Raji (cell line): ENCODE data around the gene GALNT9.

ENCODE experiments used
- POLR2A ChIP-seq: IDR thresholded peaks from 2 replicates; pipeline ENCODE4 v1.6.1; 2011; ENCODE audit warnings: low read depth, low read length, control low read depth; ENCODE audit not compliant: insufficient read depth

Gene GALNT9

DNA sequence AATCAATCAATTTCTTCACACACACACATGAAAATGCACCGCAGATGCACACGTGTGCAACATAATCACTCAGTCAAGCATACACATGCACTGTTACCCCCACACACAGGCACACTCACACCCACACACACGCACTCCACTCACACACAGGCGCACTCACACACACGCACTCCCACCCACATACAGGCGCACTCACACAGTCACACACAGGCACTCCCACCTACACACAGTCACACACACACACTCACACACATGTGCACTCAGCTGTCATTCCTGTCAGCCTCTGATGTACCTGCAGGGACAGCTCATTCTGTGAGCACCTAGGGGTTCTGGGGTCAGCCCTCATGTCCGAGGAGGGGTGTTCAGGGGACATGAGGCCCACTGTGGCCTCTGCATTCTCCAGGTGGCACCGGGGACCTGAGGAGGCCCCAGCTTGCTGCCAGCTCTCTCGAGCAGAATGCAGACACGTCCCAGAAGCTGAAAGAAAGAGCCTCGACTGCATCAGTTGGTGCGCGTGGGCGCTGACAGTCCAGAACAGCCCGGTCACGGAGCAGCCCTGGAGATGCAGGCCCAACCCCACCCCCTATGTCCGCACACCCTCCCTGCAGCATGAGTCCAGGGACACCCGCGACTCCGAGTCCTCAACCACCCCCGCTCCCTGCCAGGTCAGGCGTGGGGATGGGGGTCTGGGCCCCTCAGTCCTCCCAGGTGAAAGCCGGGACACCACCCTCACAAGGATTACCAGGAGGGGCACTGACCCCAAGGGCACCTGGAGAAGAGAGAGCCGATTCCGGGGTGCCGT is 115.8 kb downstream of the GALNT9 start:
- TF ChIP-seq POLR2A = no peak

DNA sequence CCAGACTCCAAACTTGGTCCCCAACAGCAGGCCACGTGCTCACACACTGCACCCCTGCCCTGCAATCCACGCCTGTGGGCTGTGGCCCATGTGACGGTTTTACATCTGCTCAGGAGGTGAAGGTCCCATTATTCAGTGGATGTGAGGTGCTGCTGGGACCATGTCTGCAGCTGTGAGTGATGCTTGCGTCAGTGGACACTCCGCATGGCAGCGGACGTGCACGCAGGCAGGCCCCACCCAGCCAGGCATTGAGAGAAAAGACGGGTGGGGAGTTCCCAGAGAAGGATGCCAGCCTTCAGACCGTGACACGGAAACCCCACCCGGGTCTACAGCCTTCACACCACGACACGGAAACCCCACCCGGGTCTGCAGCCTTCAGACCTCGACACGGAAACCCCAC is 117.6 kb downstream of the GALNT9 start:
- TF ChIP-seq POLR2A = no peak

DNA sequence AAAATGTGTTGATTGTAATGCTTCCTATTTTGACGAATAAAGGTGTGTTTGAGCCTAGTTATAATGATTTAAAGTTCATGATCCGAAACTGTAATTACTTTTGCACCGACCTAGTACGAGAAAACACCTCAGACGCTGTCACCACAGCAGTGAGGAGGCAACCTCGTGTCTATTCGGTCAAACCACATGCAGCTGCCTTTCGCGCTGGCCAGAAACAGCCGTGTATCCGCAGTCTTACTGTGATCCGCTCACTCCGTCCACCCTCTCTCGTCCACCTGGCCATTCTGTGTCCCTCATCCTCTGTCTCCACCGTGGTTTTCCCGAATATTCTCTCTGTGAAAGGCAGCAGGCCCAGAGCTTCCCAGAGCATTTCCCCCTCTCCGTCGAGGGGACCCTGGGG is 118.1 kb downstream of the GALNT9 start:
- TF ChIP-seq POLR2A = no peak

DNA sequence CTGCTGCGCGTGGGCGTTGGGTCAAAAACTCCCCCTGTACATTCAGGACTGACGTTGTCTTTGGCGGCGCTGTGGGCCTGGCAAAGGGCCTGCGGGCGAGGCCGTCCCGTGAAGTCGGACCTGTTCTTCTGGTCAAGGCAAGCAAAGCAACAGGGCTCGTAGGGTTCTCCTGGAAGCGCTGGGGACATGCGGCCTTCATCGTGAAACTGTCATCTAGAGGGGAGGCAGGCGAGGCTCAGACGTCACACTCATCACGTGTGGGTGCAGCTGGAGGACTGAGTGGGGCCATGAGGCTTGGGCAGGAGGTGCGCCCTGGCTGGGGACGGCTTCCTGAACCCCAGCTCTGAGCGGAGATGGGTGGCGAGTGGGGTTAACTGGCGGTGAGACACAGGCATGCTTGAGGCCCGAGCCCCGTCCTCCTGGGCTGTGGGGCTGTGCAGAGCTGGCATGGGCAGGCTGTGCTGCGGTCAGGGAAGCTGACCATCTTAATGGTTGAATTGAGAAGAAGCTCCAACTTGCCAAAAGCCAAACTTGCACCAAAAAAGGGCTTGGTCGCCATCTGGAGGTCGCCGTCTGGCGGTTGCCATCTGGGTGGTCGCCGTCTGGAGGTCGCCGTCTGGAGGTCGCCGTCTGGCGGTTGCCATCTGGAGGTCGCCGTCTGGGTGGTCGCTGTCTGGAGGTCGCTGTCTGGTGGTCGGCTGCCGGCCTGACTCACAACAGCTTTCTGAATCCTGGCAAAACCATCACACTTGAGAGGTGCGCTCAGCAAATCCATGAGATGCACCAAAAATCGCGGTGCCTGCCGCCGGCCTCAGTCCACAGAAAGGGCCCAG is 119.0 kb downstream of the GALNT9 start:
- TF ChIP-seq POLR2A = no peak

DNA sequence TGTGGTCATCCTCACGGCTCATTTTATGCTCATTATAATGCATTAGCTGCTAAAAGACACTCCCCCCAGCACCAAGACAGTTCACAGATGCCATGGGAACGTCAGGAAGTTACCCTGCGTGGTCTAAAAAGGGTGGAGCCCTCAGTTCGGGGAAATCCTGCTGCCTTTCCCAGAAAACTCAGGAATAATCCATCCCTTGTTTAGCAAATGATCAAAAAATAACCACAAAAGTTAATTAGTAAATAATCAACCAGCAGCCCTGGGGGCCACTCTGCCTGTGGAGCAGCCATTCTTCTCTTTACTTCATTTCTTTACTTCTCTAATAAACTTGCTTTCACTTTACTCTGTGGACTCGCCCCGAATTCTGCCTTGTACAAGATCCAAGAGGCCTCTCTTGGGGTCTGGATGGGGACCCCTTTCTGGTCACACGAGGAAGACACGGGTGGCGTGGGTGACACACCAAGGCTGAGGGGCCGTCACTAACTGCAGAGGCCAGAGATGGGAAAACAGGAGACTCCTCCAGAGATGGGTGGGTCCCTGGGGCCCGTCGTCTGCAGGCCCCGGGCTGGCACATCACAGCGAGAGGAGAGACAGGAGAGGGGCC is 119.7 kb downstream of the GALNT9 start:
- TF ChIP-seq POLR2A = no peak

DNA sequence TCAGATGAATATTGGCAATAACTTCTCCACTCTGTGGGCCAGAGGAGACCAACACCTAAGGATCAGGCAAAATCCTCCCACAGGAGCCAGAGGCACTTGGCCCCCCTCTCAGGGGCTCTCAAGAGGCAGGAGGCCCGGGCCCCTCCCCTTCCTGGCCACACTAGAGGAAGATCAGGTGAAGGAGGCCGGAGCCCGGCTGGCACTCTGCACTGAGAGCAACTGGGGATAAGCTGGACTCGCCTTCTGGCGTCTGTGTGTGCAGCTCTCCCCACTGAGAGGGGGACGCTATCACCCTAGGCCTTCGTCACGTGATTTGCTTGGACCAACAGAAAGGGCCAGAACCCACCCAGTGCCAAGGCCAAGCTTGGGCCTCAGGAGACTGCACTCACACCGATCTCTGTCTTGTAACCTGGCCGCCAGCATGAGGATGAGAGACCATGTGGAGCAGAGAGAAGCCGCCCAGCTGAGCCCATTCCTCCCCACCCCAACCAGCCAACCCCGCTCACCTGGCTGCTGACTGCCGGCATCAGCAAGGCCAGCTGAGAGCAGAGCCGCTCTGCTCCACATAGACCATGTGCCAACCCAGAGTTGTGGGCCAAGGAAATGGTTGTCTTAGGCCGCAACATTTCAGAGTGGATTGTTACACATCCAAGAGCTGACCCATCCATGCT is 121.1 kb downstream of the GALNT9 start:
- no peak for TF ChIP-seq POLR2A

DNA sequence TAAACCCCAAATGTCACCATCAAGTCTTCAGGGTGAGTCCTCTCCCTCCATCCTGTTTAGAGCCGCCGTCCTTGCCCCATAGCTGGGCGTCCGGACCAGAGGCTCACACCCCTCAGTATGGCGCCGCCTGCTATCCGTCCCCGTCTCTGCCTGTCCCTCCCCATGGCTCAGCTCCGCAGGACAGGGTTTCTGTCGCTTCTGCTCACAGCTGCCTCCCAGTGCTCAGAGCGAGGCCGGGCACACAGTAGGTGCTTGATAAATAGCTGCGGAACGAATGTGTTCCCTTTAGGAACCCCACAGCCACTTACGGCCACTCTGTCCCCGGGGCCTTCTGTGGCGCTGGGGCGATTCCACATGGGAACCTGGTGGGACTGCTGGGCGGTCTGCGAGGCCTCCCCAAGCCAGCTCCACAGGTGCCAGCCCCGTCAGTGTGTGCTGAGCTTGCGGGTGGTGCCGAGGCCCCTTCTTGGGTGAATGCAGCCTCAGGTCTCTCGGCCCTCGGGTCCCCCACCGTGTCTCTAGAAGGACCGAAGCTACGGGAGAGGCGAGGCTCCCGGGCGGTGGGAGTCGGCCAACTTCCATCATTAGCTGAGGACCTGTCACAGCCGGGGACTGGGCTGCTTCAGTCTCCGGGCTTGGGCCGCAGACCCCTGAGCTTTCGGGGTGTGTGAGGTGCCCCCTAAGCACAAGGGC is 122.2 kb downstream of the GALNT9 start:
- TF ChIP-seq POLR2A = no peak

DNA sequence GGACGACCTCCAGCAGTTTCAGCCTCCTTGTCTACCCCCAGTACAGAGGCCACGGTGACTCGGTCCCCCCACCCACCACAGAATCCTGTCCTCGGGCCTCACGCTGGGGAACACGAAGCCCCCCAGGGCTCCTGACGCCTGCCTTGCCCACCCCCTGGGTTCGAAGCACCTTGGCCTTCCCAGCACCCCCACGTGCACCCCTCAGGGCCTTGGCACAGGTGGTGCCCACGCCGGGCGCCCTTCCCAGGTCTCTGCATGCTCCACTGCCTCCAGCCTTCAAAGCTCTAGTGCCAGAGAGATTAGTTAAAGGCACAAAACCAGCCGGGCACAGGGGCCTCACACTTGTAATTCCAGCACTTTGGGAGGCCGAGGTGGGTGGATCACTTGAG is 123.3 kb downstream of the GALNT9 start:
- TF ChIP-seq POLR2A = no peak

DNA sequence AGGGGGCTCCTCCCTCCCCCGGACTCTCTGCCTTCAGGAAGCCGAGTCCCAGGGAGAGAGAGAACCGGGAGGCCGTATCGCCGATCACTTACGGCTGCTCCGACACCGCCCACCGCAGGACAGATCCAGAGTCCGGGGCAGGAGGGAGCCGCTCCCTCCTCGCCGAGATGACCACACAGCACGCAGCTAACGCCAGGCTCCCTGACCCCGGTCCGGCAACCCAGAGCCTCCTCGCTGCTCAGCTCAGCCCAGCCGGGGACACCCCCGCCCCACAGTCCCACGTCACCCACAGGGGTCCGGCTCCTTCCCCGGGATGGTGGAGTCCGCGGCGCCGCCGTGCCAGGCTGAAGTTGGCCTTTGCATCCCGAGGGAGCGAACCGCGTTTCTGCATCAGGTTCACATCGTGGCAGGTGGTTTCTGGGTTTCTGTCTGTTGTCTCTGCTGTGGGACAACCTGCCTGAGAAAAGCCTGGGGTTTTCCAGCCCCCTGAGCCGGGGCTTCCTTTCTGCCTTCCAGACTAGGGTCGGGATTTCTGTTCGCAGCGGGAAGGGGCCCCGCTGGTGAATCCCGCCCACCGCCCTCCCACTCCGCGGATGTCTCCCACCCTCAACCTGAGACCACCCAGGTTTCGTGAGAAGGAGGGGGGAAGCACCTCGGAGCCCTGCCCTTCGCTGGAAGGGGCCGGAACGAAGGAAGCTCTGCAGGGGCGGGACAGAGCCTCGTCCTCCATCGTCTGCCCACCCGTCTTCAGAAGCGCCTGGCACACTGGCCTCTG is 123.9 kb downstream of the GALNT9 start:
- TF ChIP-seq POLR2A = no peak

DNA sequence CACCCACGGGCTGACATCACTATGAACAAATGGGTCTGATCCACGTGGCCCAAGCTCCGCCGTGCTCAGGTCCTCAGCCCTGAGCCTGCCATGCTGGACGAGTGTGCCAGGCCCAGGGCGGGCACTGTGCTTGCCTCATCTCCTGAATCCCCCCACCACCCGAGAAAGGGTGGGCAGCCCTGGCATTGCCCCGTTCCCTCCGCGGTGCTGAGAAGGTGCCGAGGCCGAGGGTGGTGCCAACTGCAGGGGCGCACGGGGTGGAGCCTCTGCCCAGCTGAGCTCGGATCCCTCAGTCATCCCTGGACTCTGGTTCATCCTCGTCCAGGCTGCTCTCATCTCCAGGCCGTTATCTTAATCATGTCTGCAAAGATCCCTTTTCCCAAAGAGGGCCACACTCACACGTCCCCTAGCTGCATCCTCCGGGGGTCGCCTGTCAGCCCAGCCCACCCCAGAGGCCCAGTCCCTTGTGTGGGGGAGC is 124.6 kb downstream of the GALNT9 start:
- TF ChIP-seq POLR2A = no peak

DNA sequence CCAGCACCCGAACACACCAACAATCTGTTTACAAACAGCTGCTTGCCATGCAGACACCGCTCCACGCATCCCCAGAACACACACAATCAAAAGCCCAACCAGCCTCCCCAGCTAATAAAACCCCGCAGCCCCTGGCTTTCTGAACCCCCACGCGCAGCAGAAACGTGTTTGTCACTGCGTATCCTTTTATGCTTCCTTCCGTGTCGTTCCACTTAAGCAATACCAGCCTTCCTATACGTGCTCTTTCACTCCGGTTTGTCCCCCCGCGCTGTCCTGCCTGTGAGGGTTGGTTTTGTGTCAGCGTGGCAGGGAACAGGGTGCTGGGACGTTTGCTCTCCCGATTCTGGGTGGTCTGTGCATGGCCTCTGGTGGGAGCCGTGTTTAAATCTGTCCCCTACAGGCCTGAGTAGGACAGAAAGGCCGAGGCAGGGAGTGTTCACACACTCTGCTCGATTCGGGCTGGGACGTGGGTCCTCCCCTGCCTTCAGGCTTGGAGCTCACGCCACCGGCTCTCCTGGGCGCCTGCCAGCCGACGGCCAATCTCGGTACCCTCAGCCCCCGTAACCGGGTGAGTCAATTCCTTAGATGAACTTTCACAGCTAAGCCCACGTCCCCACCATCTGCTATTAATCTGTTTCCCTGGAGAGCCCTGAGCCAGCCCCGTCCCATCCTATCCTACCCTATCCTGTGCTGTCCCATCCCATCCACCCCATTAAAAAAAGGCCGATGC is 125.2 kb downstream of the GALNT9 start:
- no peak for TF ChIP-seq POLR2A

DNA sequence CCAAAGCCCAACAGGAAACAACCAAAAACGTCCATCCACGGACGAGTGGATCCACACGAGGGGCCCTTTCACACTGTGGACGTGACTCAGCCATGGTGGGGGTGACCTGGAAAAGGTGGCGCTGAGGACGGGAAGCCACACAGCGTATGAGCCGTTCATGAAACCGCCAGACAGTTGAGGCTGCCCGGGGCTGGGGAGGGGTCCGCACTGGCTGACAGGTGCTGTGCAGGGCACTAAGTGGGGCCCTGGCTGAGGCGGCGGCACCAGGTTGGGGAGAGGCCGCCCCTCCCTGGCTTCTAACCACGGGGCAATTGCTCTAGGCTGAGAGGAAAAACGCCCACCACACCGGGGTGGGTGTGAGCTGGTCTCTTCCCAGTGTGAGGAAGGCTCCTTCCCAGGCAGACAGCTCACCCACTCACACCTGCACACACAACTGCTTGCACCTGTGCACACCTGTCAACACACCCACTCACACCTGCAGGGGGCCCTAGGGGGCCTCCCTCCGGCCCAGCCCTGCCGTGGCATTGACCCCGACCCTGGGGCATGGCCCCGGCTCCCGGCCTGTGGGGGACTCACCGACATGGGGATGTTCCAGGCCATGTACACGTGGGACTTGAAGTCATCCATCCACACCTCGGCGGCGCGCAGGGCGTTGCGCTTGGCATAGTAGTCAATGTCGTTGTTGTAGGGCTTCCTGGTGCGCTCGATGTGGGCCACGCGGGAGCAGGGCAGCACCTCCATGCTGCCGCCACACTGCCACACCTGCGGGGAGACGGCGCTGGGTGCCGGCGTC is 126.3 kb downstream of the GALNT9 start:
- TF ChIP-seq POLR2A = no peak

DNA sequence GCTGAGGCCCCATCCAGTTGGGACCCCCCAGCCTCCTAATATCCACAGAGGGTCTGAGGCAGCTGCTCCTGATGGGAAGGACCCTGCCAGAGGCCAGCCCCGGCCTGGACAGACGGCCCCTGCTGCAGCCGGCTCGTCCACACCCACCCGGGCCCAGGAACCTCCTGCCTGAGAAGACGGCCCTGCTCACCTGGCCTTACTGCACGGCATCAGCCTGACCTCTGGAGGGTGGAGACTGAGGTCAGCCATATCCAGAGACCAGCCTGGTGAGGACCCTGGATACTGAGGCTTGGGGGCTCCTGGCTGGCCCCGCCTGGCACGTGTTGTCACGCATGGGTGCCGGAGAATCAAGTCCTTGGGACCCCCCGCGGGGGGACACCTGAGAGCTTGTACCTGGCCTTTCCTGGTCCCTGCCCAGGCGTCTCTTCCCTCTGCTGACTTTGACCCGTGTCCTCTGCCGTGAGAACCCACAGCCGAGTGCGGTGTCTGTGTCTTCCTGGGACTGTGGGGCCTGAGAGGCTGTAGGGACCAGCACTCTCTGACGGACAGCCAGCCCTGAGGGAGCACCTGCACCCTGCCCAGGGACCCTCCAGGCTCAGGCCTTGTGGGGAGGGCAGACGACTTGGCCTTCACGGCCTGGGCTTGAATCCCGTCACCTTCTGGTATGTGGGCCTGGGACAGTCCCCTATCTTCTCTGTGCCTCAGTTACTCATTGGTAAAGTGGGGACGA is 127.8 kb downstream of the GALNT9 start:
- no peak for TF ChIP-seq POLR2A
